ENCODE measurements around the gene COL11A1.

DNA sequence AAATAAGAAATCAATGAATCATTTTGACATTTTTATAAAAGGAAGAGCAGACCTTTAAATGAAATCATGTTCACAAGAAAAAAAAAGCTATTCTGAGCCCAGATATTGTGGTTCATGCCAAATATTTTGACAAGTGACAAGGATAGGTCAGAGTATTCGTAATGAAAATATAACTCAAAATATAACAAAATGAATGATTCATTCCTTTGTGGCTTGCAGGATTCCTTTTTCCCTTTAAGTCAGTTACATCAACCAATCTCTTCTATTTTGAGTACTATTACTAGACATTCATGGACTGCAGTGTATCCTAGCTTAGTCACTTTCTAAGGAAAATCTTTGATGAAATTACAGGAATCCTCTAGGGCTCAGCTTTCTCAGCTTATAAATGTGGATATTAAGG, 188.7 kb downstream of the COL11A1 start:
- TF ChIP-seq ZNF175 (CRISPR knock-in tag; IDR thresholded peaks at IDR 0.05; ENCODE audit: low read depth), result no peak
- no peak for TF ChIP-seq ZNF224 (CRISPR knock-in tag; IDR thresholded peaks at IDR 0.05)
- TF ChIP-seq, protein P1, sequence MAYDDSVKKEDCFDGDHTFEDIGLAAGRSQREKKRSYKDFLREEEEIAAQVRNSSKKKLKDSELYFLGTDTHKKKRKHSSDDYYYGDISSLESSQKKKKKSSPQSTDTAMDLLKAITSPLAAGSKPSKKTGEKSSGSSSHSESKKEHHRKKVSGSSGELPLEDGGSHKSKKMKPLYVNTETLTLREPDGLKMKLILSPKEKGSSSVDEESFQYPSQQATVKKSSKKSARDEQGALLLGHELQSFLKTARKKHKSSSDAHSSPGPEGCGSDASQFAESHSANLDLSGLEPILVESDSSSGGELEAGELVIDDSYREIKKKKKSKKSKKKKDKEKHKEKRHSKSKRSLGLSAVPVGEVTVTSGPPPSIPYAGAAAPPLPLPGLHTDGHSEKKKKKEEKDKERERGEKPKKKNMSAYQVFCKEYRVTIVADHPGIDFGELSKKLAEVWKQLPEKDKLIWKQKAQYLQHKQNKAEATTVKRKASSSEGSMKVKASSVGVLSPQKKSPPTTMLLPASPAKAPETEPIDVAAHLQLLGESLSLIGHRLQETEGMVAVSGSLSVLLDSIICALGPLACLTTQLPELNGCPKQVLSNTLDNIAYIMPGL (CRISPR knock-in tag; IDR thresholded peaks at IDR 0.05), result no peak
- no peak for TF ChIP-seq KDM1A (IDR thresholded peaks at IDR 0.05)
- TF ChIP-seq HCFC1 (IDR thresholded peaks at IDR 0.05; ENCODE audit: low read depth, low read length), result no peak
- no peak for TF ChIP-seq SP2 (IDR thresholded peaks at IDR 0.05; ENCODE audit: extremely low read depth, low read depth, low read length, poor library complexity, severe bottlenecking)
- no peak for TF ChIP-seq RCOR1 (IDR thresholded peaks at IDR 0.05; ENCODE audit: borderline replicate concordance in 1 of 2, low read depth in 2 of 2, low read length in 2 of 2)
- no peak for TF ChIP-seq REST (IDR thresholded peaks at IDR 0.05; ENCODE audit: borderline replicate concordance)
- no peak for TF ChIP-seq REST (CRISPR knock-in tag; IDR thresholded peaks at IDR 0.05; ENCODE audit: low read depth)
- no peak for TF ChIP-seq BCL6 (CRISPR knock-in tag; IDR thresholded peaks at IDR 0.05)
